ENCODE measurements around the gene KLF1. TPM values are rescaled to one million over a fixed set of nuclear protein-coding genes. Genes with fewer than 3 reads are reported as not detected.

The KLF1 gene
- total and polyA plus RNA-seq, 10 of the 15 experiments (the other 5 are each of a cell fraction or from before 2014, with no cell fraction given), result 0.04 to 0.38 (median 0.08) TPM; not detected in 3

DNA sequence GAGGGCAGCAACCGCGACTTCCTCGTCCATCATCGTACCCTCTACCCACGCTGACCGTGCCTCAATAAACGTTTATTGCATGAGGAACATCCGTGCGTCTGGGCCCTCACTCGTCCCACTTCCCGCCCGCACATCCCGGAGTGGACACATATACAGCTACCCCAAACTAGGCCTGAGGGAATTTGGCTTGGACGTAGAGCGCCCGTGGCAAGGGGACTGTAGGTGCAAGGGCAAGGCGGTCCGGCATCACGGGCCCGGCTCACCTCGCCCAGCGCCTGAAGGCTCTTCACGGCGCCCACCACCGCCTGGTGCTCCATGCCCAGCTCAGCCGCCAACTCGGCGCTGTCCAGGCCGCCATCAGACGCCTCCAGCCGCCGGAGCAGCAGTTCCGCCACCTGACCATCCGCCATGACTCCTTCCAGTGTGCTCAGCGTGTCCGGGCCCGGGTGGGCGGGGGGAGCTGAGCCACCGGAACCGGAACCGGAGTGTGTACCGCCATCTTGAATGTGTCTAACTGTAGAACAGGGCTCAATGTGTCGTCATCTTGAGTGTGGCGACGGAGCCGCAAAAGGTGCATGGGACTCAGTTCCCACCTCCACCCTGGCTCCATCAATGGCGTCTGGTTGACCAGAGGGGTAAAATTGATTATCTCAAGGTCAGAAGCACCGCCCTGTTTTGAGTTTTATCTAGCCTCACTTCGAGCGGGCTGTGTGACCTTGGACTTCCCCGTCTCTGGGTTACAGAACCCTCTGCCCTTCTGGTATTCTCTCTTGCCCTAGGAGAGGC is 46.5 kb upstream of the KLF1 start, which contains the start of gene FARSA (continued):
- TF ChIP-seq, protein P1, sequence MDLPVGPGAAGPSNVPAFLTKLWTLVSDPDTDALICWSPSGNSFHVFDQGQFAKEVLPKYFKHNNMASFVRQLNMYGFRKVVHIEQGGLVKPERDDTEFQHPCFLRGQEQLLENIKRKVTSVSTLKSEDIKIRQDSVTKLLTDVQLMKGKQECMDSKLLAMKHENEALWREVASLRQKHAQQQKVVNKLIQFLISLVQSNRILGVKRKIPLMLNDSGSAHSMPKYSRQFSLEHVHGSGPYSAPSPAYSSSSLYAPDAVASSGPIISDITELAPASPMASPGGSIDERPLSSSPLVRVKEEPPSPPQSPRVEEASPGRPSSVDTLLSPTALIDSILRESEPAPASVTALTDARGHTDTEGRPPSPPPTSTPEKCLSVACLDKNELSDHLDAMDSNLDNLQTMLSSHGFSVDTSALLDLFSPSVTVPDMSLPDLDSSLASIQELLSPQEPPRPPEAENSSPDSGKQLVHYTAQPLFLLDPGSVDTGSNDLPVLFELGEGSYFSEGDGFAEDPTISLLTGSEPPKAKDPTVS (IDR thresholded peaks at IDR 0.05; ENCODE audit: low read depth, low read length), result no peak
- TF ChIP-seq MTA2 (IDR thresholded peaks at IDR 0.05; ENCODE audit: low read depth) (no peak), HDAC6 (IDR thresholded peaks at IDR 0.05; ENCODE audit: unreplicated experiment) (no peak), RCOR1 (conservative IDR thresholded peaks at IDR 0.05; ENCODE audit: low read depth, low read length) (0 out of 2 replicates have a peak, but pooled peaks have one; percentile 78), CHD2 (IDR thresholded peaks at IDR 0.05; ENCODE audit: borderline replicate concordance, low read depth, low read length) (peak; percentile 28; the same call in 1 of the 2 replicates), GATAD2B (conservative IDR thresholded peaks at IDR 0.05; ENCODE audit: low read depth) (peak; percentile 57), TCF3 (IDR thresholded peaks at IDR 0.05; ENCODE audit: borderline replicate concordance, insufficient read depth, low read depth, low read length) (0 out of 2 replicates have a peak, but pooled peaks have one; percentile 22), SREBF2 (IDR thresholded peaks at IDR 0.05; ENCODE audit: low read length) (0 out of 2 replicates have a peak, but pooled peaks have one; percentile 50), CBX5 (IDR thresholded peaks at IDR 0.05; ENCODE audit: low read depth) (no peak), YBX1 (IDR thresholded peaks at IDR 0.05) (no peak), RB1 (IDR thresholded peaks at IDR 0.05; ENCODE audit: borderline replicate concordance) (no peak)
- TF ChIP-seq, protein P2, sequence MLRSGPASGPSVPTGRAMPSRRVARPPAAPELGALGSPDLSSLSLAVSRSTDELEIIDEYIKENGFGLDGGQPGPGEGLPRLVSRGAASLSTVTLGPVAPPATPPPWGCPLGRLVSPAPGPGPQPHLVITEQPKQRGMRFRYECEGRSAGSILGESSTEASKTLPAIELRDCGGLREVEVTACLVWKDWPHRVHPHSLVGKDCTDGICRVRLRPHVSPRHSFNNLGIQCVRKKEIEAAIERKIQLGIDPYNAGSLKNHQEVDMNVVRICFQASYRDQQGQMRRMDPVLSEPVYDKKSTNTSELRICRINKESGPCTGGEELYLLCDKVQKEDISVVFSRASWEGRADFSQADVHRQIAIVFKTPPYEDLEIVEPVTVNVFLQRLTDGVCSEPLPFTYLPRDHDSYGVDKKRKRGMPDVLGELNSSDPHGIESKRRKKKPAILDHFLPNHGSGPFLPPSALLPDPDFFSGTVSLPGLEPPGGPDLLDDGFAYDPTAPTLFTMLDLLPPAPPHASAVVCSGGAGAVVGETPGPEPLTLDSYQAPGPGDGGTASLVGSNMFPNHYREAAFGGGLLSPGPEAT (IDR thresholded peaks at IDR 0.05; ENCODE audit: low read depth), result peak; percentile 58; the same call in 1 of the 2 replicates
- TF ChIP-seq, protein P3, sequence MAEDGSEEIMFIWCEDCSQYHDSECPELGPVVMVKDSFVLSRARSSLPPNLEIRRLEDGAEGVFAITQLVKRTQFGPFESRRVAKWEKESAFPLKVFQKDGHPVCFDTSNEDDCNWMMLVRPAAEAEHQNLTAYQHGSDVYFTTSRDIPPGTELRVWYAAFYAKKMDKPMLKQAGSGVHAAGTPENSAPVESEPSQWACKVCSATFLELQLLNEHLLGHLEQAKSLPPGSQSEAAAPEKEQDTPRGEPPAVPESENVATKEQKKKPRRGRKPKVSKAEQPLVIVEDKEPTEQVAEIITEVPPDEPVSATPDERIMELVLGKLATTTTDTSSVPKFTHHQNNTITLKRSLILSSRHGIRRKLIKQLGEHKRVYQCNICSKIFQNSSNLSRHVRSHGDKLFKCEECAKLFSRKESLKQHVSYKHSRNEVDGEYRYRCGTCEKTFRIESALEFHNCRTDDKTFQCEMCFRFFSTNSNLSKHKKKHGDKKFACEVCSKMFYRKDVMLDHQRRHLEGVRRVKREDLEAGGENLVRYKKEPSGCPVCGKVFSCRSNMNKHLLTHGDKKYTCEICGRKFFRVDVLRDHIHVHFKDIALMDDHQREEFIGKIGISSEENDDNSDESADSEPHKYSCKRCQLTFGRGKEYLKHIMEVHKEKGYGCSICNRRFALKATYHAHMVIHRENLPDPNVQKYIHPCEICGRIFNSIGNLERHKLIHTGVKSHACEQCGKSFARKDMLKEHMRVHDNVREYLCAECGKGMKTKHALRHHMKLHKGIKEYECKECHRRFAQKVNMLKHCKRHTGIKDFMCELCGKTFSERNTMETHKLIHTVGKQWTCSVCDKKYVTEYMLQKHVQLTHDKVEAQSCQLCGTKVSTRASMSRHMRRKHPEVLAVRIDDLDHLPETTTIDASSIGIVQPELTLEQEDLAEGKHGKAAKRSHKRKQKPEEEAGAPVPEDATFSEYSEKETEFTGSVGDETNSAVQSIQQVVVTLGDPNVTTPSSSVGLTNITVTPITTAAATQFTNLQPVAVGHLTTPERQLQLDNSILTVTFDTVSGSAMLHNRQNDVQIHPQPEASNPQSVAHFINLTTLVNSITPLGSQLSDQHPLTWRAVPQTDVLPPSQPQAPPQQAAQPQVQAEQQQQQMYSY (CRISPR knock-in tag; IDR thresholded peaks at IDR 0.05), result no peak
- TF ChIP-seq, protein P4, sequence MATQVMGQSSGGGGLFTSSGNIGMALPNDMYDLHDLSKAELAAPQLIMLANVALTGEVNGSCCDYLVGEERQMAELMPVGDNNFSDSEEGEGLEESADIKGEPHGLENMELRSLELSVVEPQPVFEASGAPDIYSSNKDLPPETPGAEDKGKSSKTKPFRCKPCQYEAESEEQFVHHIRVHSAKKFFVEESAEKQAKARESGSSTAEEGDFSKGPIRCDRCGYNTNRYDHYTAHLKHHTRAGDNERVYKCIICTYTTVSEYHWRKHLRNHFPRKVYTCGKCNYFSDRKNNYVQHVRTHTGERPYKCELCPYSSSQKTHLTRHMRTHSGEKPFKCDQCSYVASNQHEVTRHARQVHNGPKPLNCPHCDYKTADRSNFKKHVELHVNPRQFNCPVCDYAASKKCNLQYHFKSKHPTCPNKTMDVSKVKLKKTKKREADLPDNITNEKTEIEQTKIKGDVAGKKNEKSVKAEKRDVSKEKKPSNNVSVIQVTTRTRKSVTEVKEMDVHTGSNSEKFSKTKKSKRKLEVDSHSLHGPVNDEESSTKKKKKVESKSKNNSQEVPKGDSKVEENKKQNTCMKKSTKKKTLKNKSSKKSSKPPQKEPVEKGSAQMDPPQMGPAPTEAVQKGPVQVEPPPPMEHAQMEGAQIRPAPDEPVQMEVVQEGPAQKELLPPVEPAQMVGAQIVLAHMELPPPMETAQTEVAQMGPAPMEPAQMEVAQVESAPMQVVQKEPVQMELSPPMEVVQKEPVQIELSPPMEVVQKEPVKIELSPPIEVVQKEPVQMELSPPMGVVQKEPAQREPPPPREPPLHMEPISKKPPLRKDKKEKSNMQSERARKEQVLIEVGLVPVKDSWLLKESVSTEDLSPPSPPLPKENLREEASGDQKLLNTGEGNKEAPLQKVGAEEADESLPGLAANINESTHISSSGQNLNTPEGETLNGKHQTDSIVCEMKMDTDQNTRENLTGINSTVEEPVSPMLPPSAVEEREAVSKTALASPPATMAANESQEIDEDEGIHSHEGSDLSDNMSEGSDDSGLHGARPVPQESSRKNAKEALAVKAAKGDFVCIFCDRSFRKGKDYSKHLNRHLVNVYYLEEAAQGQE (IDR thresholded peaks at IDR 0.05; ENCODE audit: low read depth, low read length), result peak; percentile 36
- TF ChIP-seq, protein P5, sequence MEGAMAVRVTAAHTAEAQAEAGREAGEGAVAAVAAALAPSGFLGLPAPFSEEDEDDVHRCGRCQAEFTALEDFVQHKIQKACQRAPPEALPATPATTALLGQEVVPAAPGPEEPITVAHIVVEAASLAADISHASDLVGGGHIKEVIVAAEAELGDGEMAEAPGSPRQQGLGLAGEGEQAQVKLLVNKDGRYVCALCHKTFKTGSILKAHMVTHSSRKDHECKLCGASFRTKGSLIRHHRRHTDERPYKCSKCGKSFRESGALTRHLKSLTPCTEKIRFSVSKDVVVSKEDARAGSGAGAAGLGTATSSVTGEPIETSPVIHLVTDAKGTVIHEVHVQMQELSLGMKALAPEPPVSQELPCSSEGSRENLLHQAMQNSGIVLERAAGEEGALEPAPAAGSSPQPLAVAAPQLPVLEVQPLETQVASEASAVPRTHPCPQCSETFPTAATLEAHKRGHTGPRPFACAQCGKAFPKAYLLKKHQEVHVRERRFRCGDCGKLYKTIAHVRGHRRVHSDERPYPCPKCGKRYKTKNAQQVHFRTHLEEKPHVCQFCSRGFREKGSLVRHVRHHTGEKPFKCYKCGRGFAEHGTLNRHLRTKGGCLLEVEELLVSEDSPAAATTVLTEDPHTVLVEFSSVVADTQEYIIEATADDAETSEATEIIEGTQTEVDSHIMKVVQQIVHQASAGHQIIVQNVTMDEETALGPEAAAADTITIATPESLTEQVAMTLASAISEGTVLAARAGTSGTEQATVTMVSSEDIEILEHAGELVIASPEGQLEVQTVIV (IDR thresholded peaks at IDR 0.05; ENCODE audit: borderline replicate concordance, partially characterized antibody), result no peak
